Hepatocyte (in vitro differentiated cells): ENCODE measurements around the gene AQP1. TPM values are rescaled to one million over a fixed set of nuclear protein-coding genes. Genes with fewer than 3 reads are reported as not detected.
A peak's percentile ranks its signal among the peaks of the same experiment; 100 is the strongest.

Experiments used
- DNase-seq: peaks from one replicate; pipeline ENCODE4 v3.0.0-alpha.2; 2016; ENCODE audit warnings: low spot score
- H2AFZ ChIP-seq: fragments of 200-600 bp; sonication (generic); 2 replicates; pipeline ENCODE4 v1.6.0; 2016; ENCODE audit warnings: antibody characterized with exemption, mild to moderate bottlenecking
- H3K27ac ChIP-seq: fragments of 200-600 bp; sonication (generic); 2 replicates; pipeline ENCODE4 v1.5.1; 2016; ENCODE audit warnings: mild to moderate bottlenecking
- H3K27me3 ChIP-seq: fragments of 200-600 bp; sonication (generic); 2 replicates; pipeline ENCODE4 v1.6.1; 2016
- H3K36me3 ChIP-seq: fragments of 200-600 bp; sonication (generic); replicated peaks from 2 replicates; pipeline ENCODE4 v1.5.1; 2016; ENCODE audit warnings: low read depth; ENCODE audit not compliant: insufficient read depth
- H3K4me1 ChIP-seq: fragments of 200-600 bp; sonication (generic); 2 replicates; pipeline ENCODE4 v1.5.1; 2016; ENCODE audit warnings: mild to moderate bottlenecking, moderate library complexity; ENCODE audit not compliant: insufficient read depth
- H3K4me2 ChIP-seq: fragments of 200-600 bp; sonication (generic); 2 replicates; pipeline ENCODE4 v1.6.0; 2016
- H3K4me3 ChIP-seq: fragments of 200-600 bp; sonication (generic); 2 replicates; pipeline ENCODE4 v1.5.1; 2016; ENCODE audit warnings: mild to moderate bottlenecking
- H3K79me2 ChIP-seq: fragments of 200-600 bp; sonication (generic); 2 replicates; pipeline ENCODE4 v1.6.0; 2017; ENCODE audit warnings: mild to moderate bottlenecking
- H3K9me2 ChIP-seq: fragments of 200-600 bp; sonication (generic); replicated peaks from 2 replicates; pipeline ENCODE4 v1.6.0; 2017; ENCODE audit warnings: mild to moderate bottlenecking; ENCODE audit not compliant: insufficient read depth
- H3K9me3 ChIP-seq: fragments of 200-600 bp; sonication (generic); 2 replicates; pipeline ENCODE4 v1.5.1; 2016; ENCODE audit warnings: low read depth, mild to moderate bottlenecking
- H4K20me1 ChIP-seq: fragments of 200-600 bp; sonication (generic); 2 replicates; pipeline ENCODE4 v1.6.0; 2016; ENCODE audit warnings: mild to moderate bottlenecking; ENCODE audit not compliant: insufficient read depth, poor library complexity, severe bottlenecking
- EZH2 ChIP-seq: fragments of 200-600 bp; sonication (generic); IDR thresholded peaks from 2 replicates; pipeline ENCODE4 v1.6.1; 2016; ENCODE audit warnings: antibody characterized with exemption, mild to moderate bottlenecking, borderline replicate concordance
- EZH2phosphoT487 ChIP-seq: fragments of 200-600 bp; sonication (generic); IDR thresholded peaks from one replicate; pipeline ENCODE4 v1.6.1; 2018; ENCODE audit warnings: antibody characterized with exemption, mild to moderate bottlenecking, low read depth, moderate library complexity; ENCODE audit not compliant: unreplicated experiment, severe bottlenecking
- WGBS: methylation state at CpG from one replicate; pipeline ENCODE4 v1.1.6; 2016; ENCODE audit warnings: low lambda C conversion rate; ENCODE audit errors: missing lambda C conversion rate; 5-methylcytosine and 5-hydroxymethylcytosine counted together
- polyA plus RNA-seq: library from polyadenylated mRNA; unstranded; fragments of >200 nt; fragmentation: Nextera tagmentation; extraction: Ambion mirVana; gene quantifications from 2 replicates; pipeline ENCODE4 v1.2.1, GENCODE V29; 2016
- total RNA-seq: library from RNA; depleted of rRNA; stranded (reverse); fragments of >200 nt; gene quantifications from 2 replicates; pipeline ENCODE4 v1.2.3, GENCODE V29; 2014
- TF ChIP-seq, protein P1 (sequence below): fragments of 200-600 bp; sonication (generic); IDR thresholded peaks from 2 replicates; pipeline ENCODE4 v1.5.1; 2016; ENCODE audit warnings: antibody characterized with exemption, mild to moderate bottlenecking; ENCODE audit not compliant: poor library complexity

AQP1 gene
- total and polyA plus RNA-seq, 2 experiments from 2014 or later = 124 to 183 TPM

DNA sequence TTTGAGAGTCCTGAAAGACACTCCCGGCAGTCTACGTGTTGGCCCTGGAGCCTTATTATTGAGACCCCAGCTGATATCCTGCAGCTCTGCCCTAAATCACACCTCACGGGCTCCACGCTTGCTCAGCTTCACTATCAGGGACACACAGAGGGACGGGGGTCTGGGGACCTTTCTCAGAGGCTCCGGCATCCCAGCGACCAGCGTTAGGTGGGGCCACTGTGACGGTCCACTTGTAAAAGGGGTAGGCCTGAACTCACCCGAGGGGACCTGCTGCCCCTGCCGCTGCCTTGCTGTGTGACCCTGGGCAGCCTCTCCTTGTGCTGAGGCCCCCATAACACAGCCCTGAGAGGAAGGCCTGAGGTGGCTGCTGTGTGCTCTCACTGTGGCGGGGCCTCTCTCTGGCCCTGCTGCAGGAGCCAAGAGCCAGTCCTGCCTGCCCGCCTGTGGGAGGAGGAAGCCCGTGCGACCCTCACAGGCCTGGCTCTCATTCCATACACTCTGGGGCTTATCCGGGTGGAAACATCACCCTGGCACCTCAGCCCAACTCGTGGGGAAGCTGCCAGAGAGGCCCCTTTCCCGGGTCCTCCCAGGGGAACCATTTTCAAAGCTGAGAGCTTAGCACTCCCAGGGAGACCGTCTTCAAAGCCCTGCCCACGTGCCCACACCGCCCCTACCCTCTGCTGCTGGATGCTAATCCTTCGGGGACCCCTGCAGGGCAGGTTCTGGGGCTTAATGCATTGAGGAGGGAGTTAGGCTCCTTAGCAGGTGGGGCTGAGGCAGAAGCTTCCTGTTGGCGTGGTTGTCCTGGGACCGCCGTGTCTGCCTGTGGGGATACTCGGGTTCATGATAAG is 21.7 kb downstream of the AQP1 start:
- TF ChIP-seq, protein P1, sequence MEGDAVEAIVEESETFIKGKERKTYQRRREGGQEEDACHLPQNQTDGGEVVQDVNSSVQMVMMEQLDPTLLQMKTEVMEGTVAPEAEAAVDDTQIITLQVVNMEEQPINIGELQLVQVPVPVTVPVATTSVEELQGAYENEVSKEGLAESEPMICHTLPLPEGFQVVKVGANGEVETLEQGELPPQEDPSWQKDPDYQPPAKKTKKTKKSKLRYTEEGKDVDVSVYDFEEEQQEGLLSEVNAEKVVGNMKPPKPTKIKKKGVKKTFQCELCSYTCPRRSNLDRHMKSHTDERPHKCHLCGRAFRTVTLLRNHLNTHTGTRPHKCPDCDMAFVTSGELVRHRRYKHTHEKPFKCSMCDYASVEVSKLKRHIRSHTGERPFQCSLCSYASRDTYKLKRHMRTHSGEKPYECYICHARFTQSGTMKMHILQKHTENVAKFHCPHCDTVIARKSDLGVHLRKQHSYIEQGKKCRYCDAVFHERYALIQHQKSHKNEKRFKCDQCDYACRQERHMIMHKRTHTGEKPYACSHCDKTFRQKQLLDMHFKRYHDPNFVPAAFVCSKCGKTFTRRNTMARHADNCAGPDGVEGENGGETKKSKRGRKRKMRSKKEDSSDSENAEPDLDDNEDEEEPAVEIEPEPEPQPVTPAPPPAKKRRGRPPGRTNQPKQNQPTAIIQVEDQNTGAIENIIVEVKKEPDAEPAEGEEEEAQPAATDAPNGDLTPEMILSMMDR = no peak
- TF ChIP-seq EZH2 (no peak), EZH2phosphoT487 (no peak)
- Histone ChIP-seq H3K4me2 (no peak overlapping the region), H3K4me3 (no peak overlapping the region), H3K36me3 (no peaks in the 10 kb centered on the region), H3K79me2 (no peaks in the 10 kb centered on the region), H3K9me2 (no peaks in the 10 kb centered on the region), H4K20me1 (no peaks in the 10 kb centered on the region), H3K27ac (no peak overlapping the region), H2AFZ (no peak overlapping the region), H3K27me3 (no peaks in the 10 kb centered on the region), H3K4me1 (peaks cover 18% of the 10 kb centered on the region), H3K9me3 (no peaks in the 10 kb centered on the region)
- 79% methylated on average over 25 of the region's 26 CpGs for WGBS
- DNase-seq = peak; percentile 3

DNA sequence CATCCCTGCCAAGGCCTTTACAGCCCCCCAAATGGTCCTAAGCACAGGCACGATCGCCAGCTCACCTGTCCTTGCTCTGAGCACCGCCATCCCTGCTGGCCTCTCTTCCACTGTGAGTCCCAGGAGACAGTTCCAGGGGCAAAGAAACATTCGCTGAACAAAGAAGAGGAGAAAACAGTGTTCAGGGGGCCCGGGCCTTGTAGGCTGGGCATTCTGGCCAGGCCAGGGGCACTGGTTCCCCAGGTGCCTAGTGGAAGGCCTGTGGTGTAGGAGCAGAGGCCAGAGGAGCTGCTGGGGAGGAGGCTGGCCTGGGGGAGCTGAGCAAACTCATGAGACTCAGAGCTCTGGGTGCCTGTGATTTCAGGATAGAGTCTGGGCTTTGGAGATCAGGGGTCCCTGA is 22.6 kb downstream of the AQP1 start:
- no peak overlapping the region for H2AFZ ChIP-seq
- no peaks in the 10 kb centered on the region for H4K20me1 ChIP-seq
- H3K27ac ChIP-seq = no peak overlapping the region
- no peaks in the 10 kb centered on the region for H3K9me2 ChIP-seq
- no peaks in the 10 kb centered on the region for H3K79me2 ChIP-seq
- no peak overlapping the region for H3K4me3 ChIP-seq
- H3K4me1 ChIP-seq = peaks cover 18% of the 10 kb centered on the region
- DNase-seq = no peak
- no peak overlapping the region for H3K4me2 ChIP-seq
- no peaks in the 10 kb centered on the region for H3K36me3 ChIP-seq
- TF ChIP-seq EZH2 = no peak
- TF ChIP-seq EZH2phosphoT487 = no peak
- TF ChIP-seq, protein P1 = no peak
- WGBS = 86% methylated on average over 5 of the region's 5 CpGs
- no peaks in the 10 kb centered on the region for H3K27me3 ChIP-seq
- H3K9me3 ChIP-seq = no peaks in the 10 kb centered on the region

GRCh38 chr7:30934732-30935568 is 23.3 kb downstream of the AQP1 start:
- DNase-seq = no peak
- Histone ChIP-seq H3K79me2 (no peaks in the 10 kb centered on the region), H3K4me1 (peaks cover 18% of the 10 kb centered on the region), H3K36me3 (no peaks in the 10 kb centered on the region), H3K4me3 (no peak overlapping the region), H3K4me2 (no peak overlapping the region), H4K20me1 (no peaks in the 10 kb centered on the region), H3K9me3 (no peaks in the 10 kb centered on the region), H3K27me3 (no peaks in the 10 kb centered on the region), H2AFZ (no peak overlapping the region), H3K9me2 (no peaks in the 10 kb centered on the region), H3K27ac (no peak overlapping the region)
- WGBS = 91% methylated on average over 6 of the region's 6 CpGs
- TF ChIP-seq EZH2phosphoT487 = no peak
- TF ChIP-seq, protein P1 = no peak
- no peak for TF ChIP-seq EZH2
